ENCODE measurements around the gene SLC36A3.
"Not testable (repeated sequence)": the region's sequence is repeated elsewhere in the genome, so short reads cannot be mapped to it uniquely, and the experiment has no call there.

Gene SLC36A3

GRCh38 chr5:151303666-151304065 lies at the start of gene SLC36A3:
Gene SLC36A3 (minus strand): TSS chr5:151303766. CDS start chr5:151303354, 412 bp downstream.
- DNase-seq, result no peak

DNA sequence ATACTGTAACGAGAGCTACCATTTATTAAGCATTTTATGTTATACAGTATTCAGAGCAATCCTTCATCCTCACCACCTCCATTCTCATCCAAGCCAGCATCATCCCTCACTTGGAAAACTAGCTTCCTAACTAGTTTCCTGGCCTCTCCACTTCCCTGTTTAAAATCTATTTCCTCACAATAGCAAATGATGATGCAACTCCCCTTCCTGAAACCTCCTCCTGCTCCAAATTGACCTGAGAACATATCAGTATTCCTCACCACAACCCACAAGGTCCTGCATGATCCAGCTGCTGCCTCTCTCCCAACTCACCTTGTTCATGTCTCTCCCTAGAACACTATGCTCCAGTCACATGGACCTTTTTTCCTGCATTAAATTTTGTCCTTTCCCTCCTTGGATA lies 48.1 kb upstream of the SLC36A3 start:
- DNase-seq, result peak; percentile 13 to 29

- no peak for DNase-seq
Observed at GRCh38 chr5:151348789-151349188, 45.2 kb upstream of the SLC36A3 start.

- DNase-seq, result no peak
Observed at GRCh38 chr5:151347369-151347768, 43.8 kb upstream of the SLC36A3 start, which contains the start of gene SLC36A2. Gene SLC36A2 (minus strand): TSS chr5:151347559. CDS start chr5:151347460, 99 bp downstream.

DNA sequence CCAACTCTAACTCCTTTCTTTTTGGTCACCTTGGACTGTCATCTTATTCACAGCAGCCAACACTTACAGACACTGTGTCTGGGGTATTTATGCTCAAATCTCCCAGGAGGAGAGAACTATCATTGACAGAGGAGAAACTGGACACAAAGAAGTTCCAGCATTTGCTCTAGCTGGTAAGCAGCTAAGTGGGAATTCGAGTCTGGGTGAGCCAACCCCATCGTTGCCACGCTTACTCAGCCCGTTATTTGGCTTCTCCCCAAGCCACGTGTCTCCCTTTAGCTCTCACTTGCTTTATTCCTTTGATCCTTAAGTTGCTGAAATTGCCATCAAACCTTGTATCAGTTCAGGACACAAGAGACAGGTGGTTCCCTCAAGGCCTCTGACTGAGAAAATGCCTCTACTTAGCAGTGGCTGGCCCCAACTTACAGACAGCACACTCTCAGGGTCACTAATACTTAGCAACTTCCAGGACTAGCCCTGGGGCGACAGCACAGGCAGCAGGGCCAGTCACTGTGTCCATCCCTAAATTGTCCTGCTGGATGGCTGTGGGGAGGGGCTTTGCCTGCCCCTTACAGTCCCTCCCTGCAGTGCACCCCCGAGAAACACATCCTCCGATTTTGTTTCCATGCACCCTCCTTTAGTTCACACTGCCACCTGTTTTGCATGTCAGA lies 42.4 kb upstream of the SLC36A3 start:
- no peak for DNase-seq

DNA sequence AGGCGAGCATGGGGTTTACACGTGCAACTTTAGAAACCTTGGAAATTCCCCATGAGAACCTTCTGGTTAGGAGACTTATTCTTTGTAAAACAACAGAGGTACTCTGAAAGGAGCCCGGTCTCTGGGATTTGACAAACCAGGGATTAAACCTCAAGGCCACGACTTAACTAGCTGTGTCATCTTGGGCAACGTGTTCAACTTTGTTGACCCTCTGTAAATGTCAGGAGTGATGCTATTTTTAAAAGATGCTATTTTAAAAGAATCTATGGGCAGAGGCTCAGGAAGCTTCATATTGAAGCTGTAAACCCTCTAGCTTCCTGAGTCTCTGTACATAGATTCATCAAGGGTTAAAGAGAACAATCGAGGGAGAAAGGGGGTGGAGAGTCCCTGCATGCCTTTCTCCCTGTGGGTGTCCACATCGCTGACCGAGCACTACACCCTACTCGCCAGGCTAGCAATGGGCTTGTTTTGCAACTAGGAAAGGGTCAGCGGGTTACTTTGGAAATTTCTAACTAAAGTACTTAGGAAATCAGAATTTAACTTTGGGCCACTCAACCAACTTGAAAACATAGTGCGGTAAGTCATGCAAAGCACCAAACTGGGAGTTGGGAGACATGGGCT lies 41.7 kb upstream of the SLC36A3 start:
- DNase-seq, result peak; percentile 33 to 50

DNA sequence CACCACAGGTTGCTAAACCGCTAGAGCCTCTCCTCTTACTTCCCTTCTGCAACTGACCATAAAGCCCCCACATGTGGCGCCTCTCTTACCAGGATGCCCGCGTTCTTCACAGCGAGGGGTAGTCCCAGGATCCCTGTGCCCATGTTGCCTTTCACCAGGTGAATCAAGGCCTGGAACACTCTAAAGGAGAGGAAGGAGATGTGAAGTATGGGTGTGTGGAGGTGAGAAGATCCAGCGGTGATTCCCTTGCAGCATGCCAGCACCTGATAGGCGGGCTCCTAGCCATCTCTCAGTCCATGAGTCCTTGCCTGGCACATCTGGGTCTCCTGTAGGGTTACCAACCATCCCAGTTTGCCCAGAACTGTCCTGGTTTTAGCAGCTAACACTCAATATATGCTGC lies 40.5 kb upstream of the SLC36A3 start:
- no peak for DNase-seq

GRCh38 chr5:151340004-151340403 lies 36.4 kb upstream of the SLC36A3 start:
- no peak for DNase-seq

DNA sequence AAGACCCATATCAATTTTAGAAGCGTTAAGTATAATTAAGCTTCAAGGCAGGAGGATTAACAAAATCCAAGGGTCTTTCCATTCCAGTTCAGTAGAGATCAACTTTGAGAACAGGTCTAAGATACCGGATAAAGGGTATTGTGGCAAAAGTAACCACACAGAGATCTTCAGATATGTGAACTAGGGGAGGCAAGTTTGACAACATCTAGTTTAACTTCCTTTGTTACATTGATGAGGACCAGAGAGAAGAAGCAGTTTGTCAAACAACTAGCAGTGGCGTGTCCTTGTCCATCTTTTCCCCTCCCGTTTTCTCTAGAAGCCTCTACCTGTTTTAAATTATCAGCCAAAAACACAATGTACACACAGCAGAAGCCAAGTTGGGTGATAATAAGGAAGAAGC lies 35.2 kb upstream of the SLC36A3 start:
- no peak for DNase-seq

GRCh38 chr5:151332857-151333256 lies 29.3 kb upstream of the SLC36A3 start:
- no peak for DNase-seq

GRCh38 chr5:151328734-151329133 lies 25.2 kb upstream of the SLC36A3 start:
- DNase-seq, result peak; percentile 61 to 74

DNA sequence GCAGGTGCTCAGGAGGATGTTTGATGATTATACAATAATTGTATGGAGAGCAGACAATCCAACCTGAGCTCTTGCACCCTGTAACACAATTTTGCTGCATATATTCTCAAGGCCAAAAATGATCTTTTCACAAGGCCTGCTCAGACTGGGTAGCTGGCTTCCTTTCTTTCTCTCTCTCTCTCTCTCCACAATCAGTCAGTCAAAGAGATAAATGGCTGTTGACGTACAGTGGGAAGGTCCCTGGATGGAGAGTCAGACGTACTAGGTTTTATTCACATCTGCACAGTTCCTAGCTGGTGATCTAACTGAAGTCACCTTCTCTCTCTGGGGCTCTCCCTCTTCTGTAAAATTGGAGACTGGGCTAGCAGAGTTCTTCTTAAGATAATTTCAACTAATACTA lies 24.0 kb upstream of the SLC36A3 start:
- DNase-seq, result no peak

DNA sequence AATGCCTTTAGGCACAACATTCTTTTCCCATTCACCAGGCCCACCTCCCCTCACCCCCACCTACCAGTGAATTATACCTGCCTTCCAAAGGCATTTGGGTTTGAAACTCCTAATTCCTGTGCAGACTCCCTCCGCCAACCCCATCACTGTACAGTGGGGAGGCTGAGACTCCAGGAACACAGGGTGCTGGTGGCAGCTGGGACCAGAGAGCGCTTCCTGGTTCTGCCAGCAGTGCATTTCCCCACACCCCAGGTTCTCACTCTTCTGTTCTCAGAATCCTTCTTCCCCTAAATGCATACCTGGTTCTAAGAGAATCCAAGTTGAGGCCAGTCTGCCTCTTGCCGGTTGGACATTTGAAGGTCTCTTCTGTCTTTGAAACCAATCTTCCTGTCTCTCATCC lies 22.7 kb upstream of the SLC36A3 start:
- no peak for DNase-seq

DNA sequence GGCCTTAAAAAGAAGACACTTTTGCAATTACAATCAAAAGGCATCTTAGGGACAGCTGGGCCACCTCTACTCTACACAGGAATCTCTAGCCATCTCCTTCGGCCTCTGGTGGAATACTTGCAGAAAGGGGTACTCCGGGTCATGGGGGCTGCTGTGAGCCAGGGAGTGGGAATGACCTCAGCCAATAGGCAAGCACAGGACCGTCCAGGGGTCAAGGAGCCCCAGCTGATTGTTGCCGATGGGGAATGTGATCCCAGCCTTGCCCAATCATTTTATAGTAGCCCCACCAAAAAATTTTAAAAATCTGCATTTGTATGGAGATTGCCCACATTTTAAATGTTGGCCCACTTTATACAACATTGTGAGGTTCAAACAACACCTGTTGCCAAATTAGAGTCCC lies 16.9 kb upstream of the SLC36A3 start:
- no peak for DNase-seq

DNA sequence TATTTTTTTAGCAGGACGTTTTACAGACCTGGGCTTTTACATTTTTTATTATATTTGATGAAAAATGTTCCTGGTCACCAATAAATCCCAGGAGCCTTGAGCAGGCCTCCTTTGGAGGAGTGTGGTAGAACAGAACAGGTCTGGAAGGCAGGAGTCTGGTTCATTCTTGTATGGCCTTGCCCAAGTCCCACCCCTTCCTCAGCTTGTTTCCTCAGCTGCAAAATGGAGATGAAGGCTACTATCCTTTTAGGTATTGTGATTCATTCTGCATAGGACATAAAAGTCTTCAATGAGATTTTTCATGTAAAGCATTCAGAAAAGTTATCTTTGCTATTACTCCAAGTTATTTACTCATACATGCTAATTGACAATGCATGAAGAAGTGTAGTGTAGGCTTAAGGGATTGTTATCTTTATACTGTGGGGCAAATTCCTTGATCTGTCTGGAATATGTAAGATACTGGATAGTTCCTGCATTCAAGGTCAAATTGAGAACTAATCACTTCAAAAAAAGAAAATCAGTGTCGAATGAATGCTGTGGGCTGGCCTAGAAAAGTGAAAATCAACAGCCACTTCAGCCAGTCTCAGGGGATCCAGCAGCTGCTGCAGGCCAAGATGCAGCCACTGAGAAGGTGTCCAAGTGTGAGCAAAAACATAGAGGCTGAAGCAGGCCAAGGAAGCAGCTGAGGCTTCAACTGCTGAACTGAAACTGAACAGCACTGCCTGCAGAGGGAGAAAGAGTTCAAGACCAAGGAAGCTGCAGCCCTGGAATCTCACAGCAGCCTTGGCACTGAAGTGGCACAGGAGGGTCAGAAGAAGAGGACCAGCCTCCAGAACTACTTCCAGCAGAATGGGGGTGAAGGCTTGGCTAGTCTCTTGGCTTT lies 15.5 kb upstream of the SLC36A3 start:
- DNase-seq, result no peak

DNA sequence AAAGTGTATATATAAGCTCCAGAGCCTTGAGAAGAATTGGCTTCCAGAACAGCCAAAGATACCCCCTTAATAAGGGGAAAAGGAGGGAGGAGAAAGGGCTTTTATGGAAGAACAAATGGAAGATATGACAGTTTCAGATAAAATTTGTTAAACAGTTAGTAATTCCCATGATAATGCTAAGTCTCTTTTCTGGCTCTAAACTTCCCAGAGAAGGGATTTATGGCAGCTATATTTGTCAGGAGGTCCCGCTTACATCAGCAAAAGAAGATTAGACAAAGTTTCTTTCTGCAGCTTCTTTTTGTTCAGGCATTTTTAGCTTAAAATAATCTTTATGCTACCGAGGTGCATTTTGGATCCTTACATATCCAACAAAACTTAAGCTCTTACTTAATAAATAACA lies 14.3 kb upstream of the SLC36A3 start:
- DNase-seq, result no peak

GRCh38 chr5:151315998-151316597 lies 12.5 kb upstream of the SLC36A3 start:
- peak; percentile 53 to 95 for DNase-seq

GRCh38 chr5:151313357-151313756 lies 9.8 kb upstream of the SLC36A3 start:
- no peak for DNase-seq

- DNase-seq, result peak in 1 of 2 donors; percentile 52
Observed at GRCh38 chr5:151312756-151313324, 9.3 kb upstream of the SLC36A3 start.

- DNase-seq, result no peak
Observed at GRCh38 chr5:151310932-151311331, 7.4 kb upstream of the SLC36A3 start.

- DNase-seq, result not testable (repeated sequence)
Observed at GRCh38 chr5:151309821-151310220, 6.3 kb upstream of the SLC36A3 start.

GRCh38 chr5:151309266-151309665 lies 5.7 kb upstream of the SLC36A3 start:
- DNase-seq, result not testable (repeated sequence)
